Lung (tissue), 16 donors: ENCODE data around the gene RPS6KA2. TPM values are rescaled to one million over a fixed set of nuclear protein-coding genes. Genes with fewer than 3 reads are reported as not detected.

Experiments
- ATAC-seq: fragments of 200-7000 bp; cut with Tn5 transposase; one replicate; pipeline ENCODE4 v1.9.1; 2020; ENCODE audit warnings: moderate number of reproducible peaks; ENCODE audit not compliant: insufficient read depth, low FRiP score
- DNase-seq, 3 donors: peaks; one replicate each; pipeline ENCODE4 v3.0.0-alpha.2; 2013 to 2017
- H3K27ac ChIP-seq, 2 donors: one replicate each; pipeline ENCODE4 v1.5.1; 2013; ENCODE audit warnings: mild to moderate bottlenecking in 2 of 2, moderate library complexity in 2 of 2, control low read depth in 1 of 2, inconsistent platforms in 1 of 2, low read depth in 1 of 2, low read length in 1 of 2
- H3K27me3 ChIP-seq, 3 donors: one replicate each; pipeline ENCODE4 v1.5.1; 2013; ENCODE audit warnings: low read length in 2 of 3; ENCODE audit not compliant: control insufficient read depth in 3 of 3, insufficient read depth in 3 of 3
- H3K36me3 ChIP-seq, 4 donors: one replicate each; pipeline ENCODE4 v1.5.1; 2013; ENCODE audit warnings: low read length in 4 of 4, mild to moderate bottlenecking in 1 of 4, moderate library complexity in 1 of 4; ENCODE audit not compliant: control insufficient read depth in 4 of 4, insufficient read depth in 4 of 4
- H3K4me1 ChIP-seq, 5 donors: one replicate each; pipeline ENCODE4 v1.5.1; 2013; ENCODE audit warnings: low read length in 5 of 5, mild to moderate bottlenecking in 2 of 5, moderate library complexity in 1 of 5; ENCODE audit not compliant: control insufficient read depth in 5 of 5, insufficient read depth in 5 of 5
- H3K4me3 ChIP-seq: one replicate; pipeline ENCODE4 v1.5.1; 2013; ENCODE audit warnings: mild to moderate bottlenecking, control low read depth, moderate library complexity
- H3K9ac ChIP-seq, 2 donors: one replicate each; pipeline ENCODE4 v1.5.1; 2013; ENCODE audit warnings: low read length in 2 of 2, control low read depth in 1 of 2; ENCODE audit not compliant: insufficient read depth in 1 of 2
- H3K9me3 ChIP-seq, 4 donors: one replicate each; pipeline ENCODE4 v1.5.1; 2013; ENCODE audit warnings: low read length in 3 of 4, mild to moderate bottlenecking in 1 of 4, moderate library complexity in 1 of 4; ENCODE audit not compliant: control insufficient read depth in 4 of 4, insufficient read depth in 3 of 4
- CTCF ChIP-seq: IDR thresholded peaks from 2 replicates; pipeline ENCODE4 v1.5.1; 2012; ENCODE audit warnings: mild to moderate bottlenecking; ENCODE audit errors: control extremely low read depth, extremely low read depth
- WGBS, 2 donors: extraction: QIAGEN DNeasy Blood & Tissue Kit; methylation state at CpG; one replicate each; pipeline ENCODE4 v1.1.7; 2013; 5-methylcytosine and 5-hydroxymethylcytosine counted together
- long read RNA-seq, 5 donors: transcript quantifications; one replicate each; lab custom pipeline, GENCODE V29; 2026
- polyA plus RNA-seq, 2 donors: library from polyadenylated mRNA; stranded (reverse); fragments of 200-250 nt; gene quantifications; one replicate each; pipeline ENCODE4 v1.2.1, GENCODE V29; 2013
- total RNA-seq, 2 donors: library from RNA; depleted of rRNA in 1 of 2; stranded (reverse); fragments of >200 nt in 1 of 2; gene quantifications; one replicate each; pipeline ENCODE4 v1.2.1, GENCODE V29; 2014 to 2021
- donor health status: control.
- donor health status: control.
- donor health status: Bipolar disorder and iron deficiency.
- donor health status: healthy.
- donor health status: DM: yes; HTN: yes; CAD: no.

RPS6KA2 gene
- total RNA-seq = 100 to 1,000 TPM; 109 to 185 TPM
- 100 to 1,000 TPM in 1 of 2 donors, 10 to 100 TPM in 1; 61.9 to 102 TPM for polyA plus RNA-seq
- long read RNA-seq, donor 1, full-length matches to known transcripts = 4 of 4 reads
- long read RNA-seq, donor 1, partial matches to known transcripts = 0 of 4 reads
- long read RNA-seq, donor 1, other reads (novel, unspliced or antisense) = 0 of 4 reads
- long read RNA-seq, donor 2 = 0 reads
- long read RNA-seq, donor 3, full-length matches to known transcripts = 1 of 1 reads
- long read RNA-seq, donor 3, partial matches to known transcripts = 0 of 1 reads
- long read RNA-seq, donor 3, other reads (novel, unspliced or antisense) = 0 of 1 reads
- long read RNA-seq, donor 4, full-length matches to known transcripts = 1 of 14 reads
- long read RNA-seq, donor 4, partial matches to known transcripts = 13 of 14 reads
- long read RNA-seq, donor 4, other reads (novel, unspliced or antisense) = 0 of 14 reads
- long read RNA-seq, donor 5, full-length matches to known transcripts = 8 of 8 reads
- long read RNA-seq, donor 5, partial matches to known transcripts = 0 of 8 reads
- long read RNA-seq, donor 5, other reads (novel, unspliced or antisense) = 0 of 8 reads

GRCh38 chr6:166627033-166627874 is at the start of gene RPS6KA2:
Gene RPS6KA2 (minus strand): TSS chr6:166627251. CDS start chr6:166627019, 232 bp downstream.
- H3K36me3 ChIP-seq = no peaks in the 10 kb centered on the region
- H3K27ac ChIP-seq = peak within 1 kb of the TSS; percentile 96 to 100
- H3K4me1 ChIP-seq = peaks cover 0 to 21% (median 12%) of the 10 kb centered on the region in 5 donors
- no peaks in the 10 kb centered on the region for H3K9me3 ChIP-seq
- ATAC-seq (peak; percentile 92), DNase-seq (peak; percentile 100)
- 0 to 1% methylated on average over 49 to 87 of the region's 87 CpGs for WGBS, 2 donors
- H3K4me3 ChIP-seq = peak within 1 kb of the TSS; percentile 95
- no peak for TF ChIP-seq CTCF
- peaks cover 0 to 6% (median 4%) of the 10 kb centered on the region in 3 donors for H3K27me3 ChIP-seq
- H3K9ac ChIP-seq = peak within 1 kb of the TSS in 1 of 2 donors; percentile 73

DNA sequence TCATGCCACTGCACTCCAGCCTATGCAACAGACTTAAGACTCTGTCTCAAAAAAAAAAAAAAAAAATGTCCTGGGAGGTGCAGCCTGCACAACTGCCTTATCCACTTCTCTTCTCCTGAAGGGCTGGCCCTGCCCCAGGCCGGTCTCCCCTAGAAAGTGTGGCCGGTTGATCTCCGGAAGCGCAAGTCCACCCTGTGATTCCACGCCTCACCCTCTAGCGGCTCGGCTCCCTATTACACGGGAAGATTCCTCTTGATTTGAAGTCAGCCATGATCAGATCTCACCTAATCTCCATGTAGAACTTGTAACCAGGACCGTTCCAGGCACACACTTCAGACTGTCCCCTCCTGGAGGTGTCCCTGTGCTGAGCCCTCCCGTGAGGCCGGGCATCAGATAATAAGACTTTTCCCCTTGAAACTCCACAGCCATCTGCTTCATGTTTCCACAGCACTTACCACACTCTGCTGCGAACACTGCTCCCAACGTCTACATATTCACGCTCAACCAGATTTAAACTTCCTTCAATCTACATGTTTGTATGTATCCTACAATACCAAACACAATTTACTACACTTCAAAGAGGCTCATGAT is 49.3 kb upstream of the RPS6KA2 start:
- Histone ChIP-seq H3K36me3 (no peaks in the 10 kb centered on the region), H3K4me3 (no peak overlapping the region), H3K9ac (no peak overlapping the region), H3K27ac (no peak overlapping the region), H3K27me3 (no peaks in the 10 kb centered on the region), H3K4me1 (peaks cover 0 to 19% (median 5%) of the 10 kb centered on the region in 5 donors), H3K9me3 (no peaks in the 10 kb centered on the region)
- no peak for TF ChIP-seq CTCF
- WGBS, 2 donors = 94 to 96% methylated on average over 14 of the region's 14 CpGs
- DNase-seq (no peak), ATAC-seq (no peak)

DNA sequence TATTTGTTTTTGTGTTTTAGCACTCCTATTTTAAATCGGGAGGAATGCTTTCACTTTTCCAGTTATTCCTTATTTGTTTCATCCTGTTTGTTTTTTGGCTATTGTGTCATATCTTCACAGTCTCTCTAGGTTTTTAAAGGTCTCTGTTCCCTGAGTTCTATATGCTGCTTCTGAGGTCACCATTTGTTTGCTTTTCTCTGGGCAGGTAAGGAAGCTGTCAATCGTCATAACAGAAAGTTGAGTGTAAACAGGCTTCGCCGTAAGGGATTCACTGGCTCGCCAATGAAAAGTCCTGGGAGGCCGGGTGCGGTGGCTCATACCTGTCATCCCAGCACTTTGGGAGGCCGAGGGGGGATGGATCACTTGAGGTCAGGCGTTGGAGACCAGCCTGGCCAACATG is 48.7 kb upstream of the RPS6KA2 start:
- DNase-seq (no peak), ATAC-seq (no peak)
- H3K9ac ChIP-seq = no peak overlapping the region
- H3K4me1 ChIP-seq = peaks cover 0 to 20% (median 5%) of the 10 kb centered on the region in 5 donors
- no peak for TF ChIP-seq CTCF
- H3K36me3 ChIP-seq = no peaks in the 10 kb centered on the region
- H3K27ac ChIP-seq = no peak overlapping the region
- H3K27me3 ChIP-seq = no peaks in the 10 kb centered on the region
- WGBS, 2 donors = 75 to 84% methylated on average over 9 of the region's 9 CpGs
- no peak overlapping the region for H3K4me3 ChIP-seq
- H3K9me3 ChIP-seq = no peaks in the 10 kb centered on the region
